Tibial nerve (tissue), 4 donors: ENCODE data around the gene COL25A1. TPM values are rescaled to one million over a fixed set of nuclear protein-coding genes. Genes with fewer than 3 reads are reported as not detected.

Experiments used
- DNase-seq, 2 donors: peaks; one replicate each; pipeline ENCODE4 v3.0.0-alpha.2; 2019; ENCODE audit warnings: low spot score in 2 of 2
- H3K27ac ChIP-seq, 4 donors: fragments of 200-600 bp; sonication (generic) in 3 of 4; one replicate each; pipeline ENCODE4 v1.5.1; 2017 to 2019; ENCODE audit warnings: mild to moderate bottlenecking in 1 of 4
- H3K27me3 ChIP-seq, 2 donors: fragments of 200-600 bp; sonication (generic) in 1 of 2; one replicate each; pipeline versions ENCODE4 v1.5.1 to v1.6.0; 2017 to 2019
- H3K36me3 ChIP-seq, 3 donors: fragments of 200-600 bp; sonication (generic); one replicate each; pipeline ENCODE4 v1.5.1; 2018 to 2019
- H3K4me1 ChIP-seq, 4 donors: fragments of 200-600 bp; sonication (generic) in 3 of 4; one replicate each; pipeline ENCODE4 v1.5.1; 2017 to 2019
- H3K4me3 ChIP-seq, 4 donors: fragments of 200-600 bp; sonication (generic) in 3 of 4; one replicate each; pipeline ENCODE4 v1.5.1; 2017 to 2019; ENCODE audit warnings: mild to moderate bottlenecking in 1 of 4, moderate library complexity in 1 of 4
- H3K9me3 ChIP-seq, 4 donors: fragments of 200-600 bp; sonication (generic) in 3 of 4; one replicate each; pipeline ENCODE4 v1.5.1; 2017 to 2019
- CTCF ChIP-seq, 5 experiments: fragments of 200-600 bp in 3 of 5; fragments of 450-650 bp in 2 of 5; sonication (generic) in 3 of 5; IDR thresholded peaks; one replicate each; pipeline ENCODE4 v1.5.1; 2016 to 2019; ENCODE audit warnings: antibody characterized with exemption in 5 of 5, mild to moderate bottlenecking in 3 of 5, moderate library complexity in 2 of 5
- EP300 ChIP-seq, 2 donors: sonication (generic); formaldehyde crosslinking; IDR thresholded peaks; one replicate each; pipeline ENCODE4 v1.6.1; 2017; ENCODE audit warnings: antibody characterized with exemption in 2 of 2, mild to moderate bottlenecking in 1 of 2
- POLR2A ChIP-seq, 2 donors: fragments of 450-650 bp; IDR thresholded peaks; one replicate each; pipeline ENCODE4 v1.6.1; 2017; ENCODE audit warnings: antibody characterized with exemption in 2 of 2, mild to moderate bottlenecking in 2 of 2, moderate library complexity in 2 of 2
- WGBS, 2 donors: methylation state at CpG; one replicate each; pipeline ENCODE4 v1.1.5; 2018; 5-methylcytosine and 5-hydroxymethylcytosine counted together
- total RNA-seq, 4 donors: library from RNA; depleted of rRNA; stranded (reverse); fragments of >200 nt; gene quantifications; one replicate each; pipeline ENCODE4 v1.1.0, GENCODE V29; 2016

The COL25A1 gene
- total RNA-seq, 4 donors from 2014 or later = 1.5 to 4.1 (median 2.3) TPM

- Histone ChIP-seq H3K4me3 (no peak overlapping the region), H3K27ac (peak overlapping the region in 1 of 4 donors; percentile 11), H3K4me1 (peaks cover 0 to 15% (median 0%) of the 10 kb centered on the region in 4 donors), H3K27me3 (no peaks in the 10 kb centered on the region), H3K9me3 (no peaks in the 10 kb centered on the region), H3K36me3 (no peaks in the 10 kb centered on the region)
- DNase-seq = no peak
- no peak for TF ChIP-seq EP300 (IDR thresholded peaks at IDR 0.05)
Measured at GRCh38 chr4:108795733-108796132, 506.7 kb downstream of the COL25A1 start.

GRCh38 chr4:108794136-108794535 is 508.3 kb downstream of the COL25A1 start:
- H3K9me3 ChIP-seq = no peaks in the 10 kb centered on the region
- H3K36me3 ChIP-seq = no peaks in the 10 kb centered on the region
- no peak for DNase-seq
- peaks cover 0 to 15% (median 0%) of the 10 kb centered on the region in 4 donors for H3K4me1 ChIP-seq
- H3K27ac ChIP-seq = no peak overlapping the region
- H3K27me3 ChIP-seq = no peaks in the 10 kb centered on the region
- 30% methylated on average over 1 of the region's 1 CpG for WGBS, 2 donors
- no peak overlapping the region for H3K4me3 ChIP-seq
- TF ChIP-seq POLR2A (IDR thresholded peaks at IDR 0.05) (no peak), CTCF (IDR thresholded peaks at IDR 0.05) (no peak), EP300 (IDR thresholded peaks at IDR 0.05) (no peak)

- H3K27ac ChIP-seq = no peak overlapping the region
- no peaks in the 10 kb centered on the region for H3K9me3 ChIP-seq
- no peaks in the 10 kb centered on the region for H3K36me3 ChIP-seq
- peaks cover 0 to 15% (median 0%) of the 10 kb centered on the region in 4 donors for H3K4me1 ChIP-seq
- H3K27me3 ChIP-seq = no peaks in the 10 kb centered on the region
- TF ChIP-seq EP300 (IDR thresholded peaks at IDR 0.05) (no peak), CTCF (IDR thresholded peaks at IDR 0.05) (no peak), POLR2A (IDR thresholded peaks at IDR 0.05) (no peak)
- DNase-seq = no peak
- no peak overlapping the region for H3K4me3 ChIP-seq
- 92 to 100% methylated on average over 1 of the region's 1 CpG for WGBS, 2 donors
Measured at GRCh38 chr4:108793415-108793814, 509.0 kb downstream of the COL25A1 start.

GRCh38 chr4:108788731-108789130 is 513.7 kb downstream of the COL25A1 start:
- 96 to 98% methylated on average over 9 of the region's 9 CpGs for WGBS, 2 donors
- no peak overlapping the region for H3K4me3 ChIP-seq
- H3K36me3 ChIP-seq = no peaks in the 10 kb centered on the region
- no peaks in the 10 kb centered on the region for H3K9me3 ChIP-seq
- TF ChIP-seq CTCF (IDR thresholded peaks at IDR 0.05) = no peak
- TF ChIP-seq POLR2A (IDR thresholded peaks at IDR 0.05) = no peak
- no peak for TF ChIP-seq EP300 (IDR thresholded peaks at IDR 0.05)
- H3K27me3 ChIP-seq = no peaks in the 10 kb centered on the region
- no peak for DNase-seq
- no peak overlapping the region for H3K27ac ChIP-seq
- no peaks in the 10 kb centered on the region for H3K4me1 ChIP-seq

- WGBS, 2 donors = 93 to 94% methylated on average over 16 of the region's 16 CpGs
- TF ChIP-seq CTCF (IDR thresholded peaks at IDR 0.05) (no peak), POLR2A (IDR thresholded peaks at IDR 0.05) (no peak), EP300 (IDR thresholded peaks at IDR 0.05) (no peak)
- no peak overlapping the region for H3K4me3 ChIP-seq
- DNase-seq = no peak
- H3K27me3 ChIP-seq = no peaks in the 10 kb centered on the region
- no peak overlapping the region for H3K27ac ChIP-seq
- no peaks in the 10 kb centered on the region for H3K4me1 ChIP-seq
- no peaks in the 10 kb centered on the region for H3K9me3 ChIP-seq
- no peaks in the 10 kb centered on the region for H3K36me3 ChIP-seq
Measured at GRCh38 chr4:108787724-108788123, 514.7 kb downstream of the COL25A1 start.

- TF ChIP-seq POLR2A (IDR thresholded peaks at IDR 0.05) = no peak
- TF ChIP-seq CTCF (IDR thresholded peaks at IDR 0.05) = no peak
- TF ChIP-seq EP300 (IDR thresholded peaks at IDR 0.05) = no peak
- Histone ChIP-seq H3K36me3 (no peaks in the 10 kb centered on the region), H3K4me1 (no peaks in the 10 kb centered on the region), H3K27ac (no peak overlapping the region), H3K4me3 (no peak overlapping the region), H3K27me3 (no peaks in the 10 kb centered on the region), H3K9me3 (no peaks in the 10 kb centered on the region)
- DNase-seq = no peak
- 85 to 93% methylated on average over 14 of the region's 14 CpGs for WGBS, 2 donors
Measured at GRCh38 chr4:108787106-108787505, 515.4 kb downstream of the COL25A1 start.
